Sigmoid colon (tissue), 4 donors: Measurements from ENCODE around the gene MUL1.

Experiments used
- CTCF ChIP-seq, 4 experiments: fragments of 450-650 bp in 3 of 4; fragments of 200-600 bp in 1 of 4; IDR thresholded peaks; one replicate each; pipeline ENCODE4 v1.5.1; 2016 to 2019; ENCODE audit warnings: antibody characterized with exemption in 4 of 4, mild to moderate bottlenecking in 3 of 4, moderate library complexity in 2 of 4
- EP300 ChIP-seq, 4 donors: sonication (generic); formaldehyde crosslinking; IDR thresholded peaks; one replicate each; pipeline ENCODE4 v1.6.1; 2017; ENCODE audit warnings: antibody characterized with exemption in 4 of 4
- POLR2A ChIP-seq, 2 donors: fragments of 450-650 bp; IDR thresholded peaks; one replicate each; pipeline ENCODE4 v1.6.1; 2016; ENCODE audit warnings: antibody characterized with exemption in 2 of 2, mild to moderate bottlenecking in 2 of 2, moderate library complexity in 2 of 2

GRCh38 chr1:20484519-20485462 lies 23.2 kb downstream of the MUL1 start:
- TF ChIP-seq CTCF (IDR thresholded peaks at IDR 0.05): no peak
- TF ChIP-seq POLR2A (IDR thresholded peaks at IDR 0.05): no peak
- TF ChIP-seq EP300 (IDR thresholded peaks at IDR 0.05): no peak
